ENCODE data around the gene C1orf105.

C1orf105 gene

GRCh38 chr1:172457479-172458130 lies 37.1 kb downstream of the C1orf105 start:
- Histone ChIP-seq H3K27me3 (replicated peaks; ENCODE audit: control insufficient read depth, insufficient read depth, low read length) (no peaks in the 10 kb centered on the region), H3K36me3 (ENCODE audit: control insufficient read depth, insufficient read depth, low read length) (no peaks in the 10 kb centered on the region), H3K4me3 (replicated peaks; ENCODE audit: low read depth, low read length) (no peak overlapping the region)
- no peak for DNase-seq (ENCODE audit: extremely low read depth, insufficient read length)
- TF ChIP-seq CTCF (IDR thresholded peaks at IDR 0.05; ENCODE audit: insufficient read depth, low read length, poor library complexity, severe bottlenecking): no peak

- no peak for TF ChIP-seq CTCF (IDR thresholded peaks at IDR 0.05; ENCODE audit: insufficient read depth, low read length, poor library complexity, severe bottlenecking)
- DNase-seq (ENCODE audit: extremely low read depth, insufficient read length): no peak
- H3K27me3 ChIP-seq (replicated peaks; ENCODE audit: control insufficient read depth, insufficient read depth, low read length): no peaks in the 10 kb centered on the region
- no peaks in the 10 kb centered on the region for H3K36me3 ChIP-seq (ENCODE audit: control insufficient read depth, insufficient read depth, low read length)
- H3K4me3 ChIP-seq (replicated peaks; ENCODE audit: low read depth, low read length): no peak overlapping the region
Measured at GRCh38 chr1:172460177-172460576, 39.7 kb downstream of the C1orf105 start.

GRCh38 chr1:172460887-172461315 lies 40.4 kb downstream of the C1orf105 start:
- DNase-seq (ENCODE audit: extremely low read depth, insufficient read length): no peak
- Histone ChIP-seq H3K4me3 (replicated peaks; ENCODE audit: low read depth, low read length) (no peak overlapping the region), H3K27me3 (replicated peaks; ENCODE audit: control insufficient read depth, insufficient read depth, low read length) (no peaks in the 10 kb centered on the region), H3K36me3 (ENCODE audit: control insufficient read depth, insufficient read depth, low read length) (no peaks in the 10 kb centered on the region)
- TF ChIP-seq CTCF (IDR thresholded peaks at IDR 0.05; ENCODE audit: insufficient read depth, low read length, poor library complexity, severe bottlenecking): no peak

- Histone ChIP-seq H3K27me3 (replicated peaks; ENCODE audit: control insufficient read depth, insufficient read depth, low read length) (no peaks in the 10 kb centered on the region), H3K4me3 (replicated peaks; ENCODE audit: low read depth, low read length) (no peak overlapping the region), H3K36me3 (ENCODE audit: control insufficient read depth, insufficient read depth, low read length) (no peaks in the 10 kb centered on the region)
- no peak for TF ChIP-seq CTCF (IDR thresholded peaks at IDR 0.05; ENCODE audit: insufficient read depth, low read length, poor library complexity, severe bottlenecking)
- no peak for DNase-seq (ENCODE audit: extremely low read depth, insufficient read length)
Measured at GRCh38 chr1:172465617-172466016, 45.1 kb downstream of the C1orf105 start.

- no peaks in the 10 kb centered on the region for H3K27me3 ChIP-seq (replicated peaks; ENCODE audit: control insufficient read depth, insufficient read depth, low read length)
- H3K4me3 ChIP-seq (replicated peaks; ENCODE audit: low read depth, low read length): no peak overlapping the region
- H3K36me3 ChIP-seq (ENCODE audit: control insufficient read depth, insufficient read depth, low read length): no peaks in the 10 kb centered on the region
- DNase-seq (ENCODE audit: extremely low read depth, insufficient read length): no peak
- TF ChIP-seq CTCF (IDR thresholded peaks at IDR 0.05; ENCODE audit: insufficient read depth, low read length, poor library complexity, severe bottlenecking): no peak
Measured at GRCh38 chr1:172466795-172467407, 46.4 kb downstream of the C1orf105 start.
